Stimulated activated CD4-positive, alpha-beta T cell treated with anti-CD3 and anti-CD28 coated beads, Interleukin-4, amount 100 ng/mL, for 4 hours (primary cell): Measurements from ENCODE around the gene SHANK1.

ENCODE experiments used
- DNase-seq, 2 experiments: peaks; one replicate each; pipeline ENCODE4 v3.0.0-alpha.2; 2020

SHANK1 gene

DNA sequence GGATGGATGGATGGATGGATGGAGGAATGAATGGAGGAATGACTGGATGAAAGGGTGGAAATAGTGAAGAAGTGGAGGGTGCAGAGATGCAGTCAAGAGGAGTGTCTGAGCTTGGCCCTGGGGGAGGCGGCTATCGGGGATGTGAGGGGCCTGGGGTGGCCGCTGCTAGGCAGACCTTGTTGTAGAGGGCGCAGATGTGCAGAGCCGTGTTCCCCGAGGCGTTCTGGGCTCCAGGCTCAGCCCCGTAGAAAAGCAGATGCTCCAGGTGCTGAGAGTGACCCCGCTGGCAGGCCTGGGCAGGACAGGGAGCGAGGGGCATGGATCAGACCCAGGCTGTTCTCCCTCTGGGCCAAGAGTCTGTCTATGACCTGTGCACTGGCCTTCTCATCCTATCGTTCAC lies 8.4 kb downstream of the SHANK1 start:
- no peak for DNase-seq

DNA sequence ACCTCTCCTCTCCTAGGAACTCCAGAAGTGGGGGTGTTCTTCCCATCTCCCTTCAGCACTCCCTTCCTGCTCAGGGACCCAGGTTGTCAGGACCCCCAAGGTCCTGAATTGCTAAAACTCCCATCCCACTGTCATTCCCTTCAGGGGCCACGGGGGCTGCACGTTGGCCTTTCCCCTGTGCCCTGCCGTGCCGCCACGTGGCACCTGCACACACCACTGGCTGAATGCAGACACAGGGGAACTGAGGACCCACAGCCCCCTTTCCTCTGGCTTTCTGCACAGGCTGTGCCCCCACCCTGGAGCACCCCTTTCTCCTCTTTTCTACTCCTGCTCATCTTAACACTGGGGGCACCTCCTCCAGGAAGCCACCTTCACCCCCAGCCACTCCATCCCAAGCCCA lies 9.0 kb downstream of the SHANK1 start:
- no peak for DNase-seq

DNA sequence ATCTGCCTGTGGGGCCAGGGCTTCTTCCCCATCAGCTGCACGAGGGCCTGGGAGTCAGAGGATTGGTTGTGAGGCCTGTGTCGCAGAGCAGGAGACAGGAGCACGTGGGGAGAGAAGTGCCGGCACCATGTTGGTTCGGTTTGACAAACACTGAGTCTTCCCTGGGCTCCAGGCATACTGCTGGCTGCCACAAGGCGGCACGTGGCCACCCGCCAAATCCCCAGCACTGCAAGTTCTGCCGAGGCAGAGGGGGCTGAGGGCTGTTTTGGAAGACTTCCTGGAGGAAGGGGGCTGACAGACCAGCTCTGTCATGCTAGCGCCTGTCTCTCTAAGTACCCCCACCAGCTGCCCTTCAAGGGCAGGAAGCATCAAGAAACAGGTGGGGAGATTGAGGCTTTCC lies 9.5 kb downstream of the SHANK1 start:
- DNase-seq: no peak

DNA sequence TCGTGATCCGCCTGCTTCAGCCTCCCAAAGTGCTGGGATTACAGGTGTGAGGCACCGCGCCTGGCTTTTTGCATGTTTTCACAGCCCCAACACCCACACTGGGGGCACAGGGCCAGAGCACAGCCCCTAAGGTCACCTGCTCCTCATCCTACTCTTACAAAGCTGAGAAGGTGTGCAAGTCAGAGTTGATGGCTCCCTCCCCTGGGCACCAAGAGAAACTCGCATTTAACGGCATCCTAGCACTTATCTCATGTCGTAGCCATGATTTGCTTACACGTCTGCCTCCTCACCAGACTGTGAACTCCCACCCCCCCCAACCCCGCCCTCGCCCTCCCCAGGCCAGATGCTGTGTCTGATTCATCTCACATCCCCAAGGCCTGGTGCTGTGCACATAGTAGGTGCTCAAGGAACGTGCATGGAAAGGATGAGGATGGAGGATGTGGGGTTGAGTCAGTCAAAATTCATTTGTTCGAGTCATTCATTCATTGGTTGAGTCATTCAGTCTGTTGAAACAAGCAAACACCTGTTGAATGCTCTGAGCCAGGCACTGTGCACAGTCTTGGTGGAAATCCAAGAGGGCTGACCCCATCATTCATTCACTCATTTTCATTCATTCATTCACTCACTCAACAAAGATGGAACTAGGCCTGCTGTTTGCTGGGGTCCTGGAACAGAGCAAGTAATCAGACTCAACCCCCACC lies 11.3 kb downstream of the SHANK1 start:
- DNase-seq: no peak

DNA sequence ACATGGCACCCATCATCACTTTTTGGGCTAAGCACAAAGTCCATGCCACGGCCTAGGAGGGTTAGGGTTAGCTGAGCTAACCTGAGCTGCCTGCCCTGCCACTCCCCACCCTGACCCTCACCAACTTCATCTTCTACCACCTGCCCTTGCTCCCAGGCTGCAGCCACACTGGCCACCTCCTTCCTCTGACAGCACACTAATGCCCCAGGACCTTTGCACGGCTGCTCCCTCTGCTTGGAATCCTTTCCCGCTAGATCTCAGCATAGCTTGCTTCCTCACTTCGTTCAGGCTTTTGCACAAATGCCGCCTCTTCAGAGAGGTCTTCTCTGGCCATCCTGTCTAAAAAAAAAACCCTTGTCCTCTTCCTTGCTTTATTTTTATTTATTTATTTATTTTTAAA lies 13.2 kb downstream of the SHANK1 start:
- no peak for DNase-seq

DNA sequence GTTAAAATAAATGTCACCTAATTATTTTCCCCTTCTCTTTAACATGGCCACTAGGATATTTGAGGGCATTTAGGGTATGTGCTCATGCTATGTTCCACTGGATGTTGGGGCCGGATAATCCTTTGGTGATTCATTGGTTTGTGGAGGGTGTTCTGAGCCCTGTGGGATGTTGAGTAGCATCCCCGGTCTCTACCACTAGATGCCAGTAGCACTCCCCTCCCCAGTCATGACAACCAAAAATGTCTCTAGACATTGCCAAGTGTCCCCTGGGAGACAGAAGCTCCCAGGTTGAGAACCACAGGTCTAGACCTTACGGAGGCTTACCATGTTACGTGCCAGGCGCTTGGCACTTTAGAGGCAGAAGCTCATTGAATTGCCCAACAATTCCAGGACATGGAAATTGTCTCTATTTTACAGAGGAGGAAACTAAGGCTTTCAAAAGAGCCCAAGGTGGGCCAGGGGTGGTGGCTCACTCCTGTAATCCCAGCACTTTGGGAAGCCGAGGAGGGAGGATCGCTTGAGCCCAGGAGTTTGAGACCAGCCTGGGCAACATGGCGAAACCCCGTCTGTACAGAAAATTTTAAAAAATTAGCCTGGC lies 14.1 kb downstream of the SHANK1 start:
- peak in 1 of 2 experiments; percentile 23 for DNase-seq

DNA sequence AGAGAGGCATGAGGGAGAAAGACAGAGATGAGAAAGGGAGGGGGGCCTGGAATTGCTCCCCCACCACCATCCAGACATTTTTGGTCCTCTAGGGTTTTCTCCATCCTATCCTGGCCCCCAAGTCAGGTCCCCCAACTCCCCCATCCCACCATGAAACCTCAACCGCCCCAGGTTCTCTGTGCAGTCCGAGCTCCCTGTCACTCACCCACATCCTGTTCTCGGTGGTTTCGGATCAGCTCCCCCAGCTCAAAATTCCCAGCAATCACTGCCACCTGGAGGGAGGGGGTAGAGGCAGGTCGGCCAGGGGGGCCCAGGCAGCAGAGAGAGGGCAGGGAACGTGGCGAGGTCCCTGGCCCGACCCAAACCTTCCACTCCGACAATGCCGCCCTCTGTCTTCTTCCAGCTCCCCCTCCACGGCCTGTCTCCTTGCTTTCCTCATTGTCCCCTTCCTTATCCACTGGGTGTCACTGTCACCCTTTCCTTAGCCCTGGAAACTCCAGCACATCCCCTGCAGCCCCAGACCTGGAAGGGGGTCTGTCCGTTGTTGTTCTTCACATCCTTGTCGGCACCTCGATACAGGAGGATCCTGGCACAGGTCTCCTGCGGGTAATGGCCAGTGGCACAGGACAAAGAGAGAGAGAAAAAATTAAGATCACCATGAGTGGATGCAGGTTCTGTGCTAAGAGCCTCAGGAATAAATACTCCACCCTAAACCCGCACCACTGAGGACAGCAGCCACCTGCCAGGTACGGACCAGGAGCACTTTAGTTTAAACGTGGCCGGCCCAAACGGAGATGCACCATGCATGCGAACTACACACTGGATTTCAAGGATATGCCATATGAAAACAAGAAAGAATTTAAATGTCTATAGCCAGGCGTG lies 15.4 kb downstream of the SHANK1 start:
- DNase-seq: no peak

DNA sequence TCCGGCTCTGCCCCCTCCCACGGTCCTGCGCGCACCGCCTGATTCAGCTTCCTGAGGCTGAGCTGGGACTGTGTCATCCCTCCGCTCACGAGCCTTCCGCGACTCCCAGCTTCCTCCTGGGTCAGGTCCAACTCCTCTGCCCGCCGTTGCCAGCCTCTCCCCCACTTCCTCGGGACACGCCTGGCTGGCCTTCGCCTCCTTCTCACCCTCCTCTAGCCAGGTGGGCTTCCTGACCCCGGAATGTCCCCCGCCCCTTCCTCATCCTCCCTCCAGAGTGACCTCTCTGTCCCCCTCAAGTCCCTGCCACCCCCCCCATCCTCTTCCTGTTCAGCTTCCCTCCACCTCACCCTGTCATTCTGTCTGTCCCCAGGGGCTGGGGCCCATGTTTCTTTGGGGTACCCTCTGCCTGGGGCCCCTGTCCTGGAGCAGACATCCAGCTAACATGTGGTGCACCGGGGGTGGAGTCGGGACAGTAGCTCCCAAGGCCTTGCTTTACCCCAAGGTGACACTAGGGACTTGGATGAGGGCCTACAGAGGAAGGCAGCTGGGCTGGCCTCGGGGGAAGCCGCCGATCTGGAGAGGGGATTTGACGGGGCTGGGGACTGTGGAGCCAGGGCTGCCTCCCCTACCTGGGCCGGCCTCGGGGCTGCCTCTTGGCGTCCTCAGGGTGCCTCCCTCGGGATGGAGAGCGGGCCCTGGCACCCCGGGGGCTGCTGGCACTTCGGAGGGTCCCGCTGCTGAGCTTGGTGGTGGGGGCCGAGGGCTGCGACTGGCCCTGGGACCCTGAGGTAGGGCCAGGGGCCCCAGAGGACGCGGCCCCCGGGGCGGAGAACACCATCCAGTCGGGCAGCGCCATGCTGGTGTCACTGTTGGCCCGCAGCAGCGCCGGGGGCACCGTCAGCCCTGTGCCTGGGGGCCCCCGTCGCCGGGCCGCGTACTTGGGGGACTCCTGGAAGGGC lies 16.5 kb downstream of the SHANK1 start:
- no peak for DNase-seq

DNA sequence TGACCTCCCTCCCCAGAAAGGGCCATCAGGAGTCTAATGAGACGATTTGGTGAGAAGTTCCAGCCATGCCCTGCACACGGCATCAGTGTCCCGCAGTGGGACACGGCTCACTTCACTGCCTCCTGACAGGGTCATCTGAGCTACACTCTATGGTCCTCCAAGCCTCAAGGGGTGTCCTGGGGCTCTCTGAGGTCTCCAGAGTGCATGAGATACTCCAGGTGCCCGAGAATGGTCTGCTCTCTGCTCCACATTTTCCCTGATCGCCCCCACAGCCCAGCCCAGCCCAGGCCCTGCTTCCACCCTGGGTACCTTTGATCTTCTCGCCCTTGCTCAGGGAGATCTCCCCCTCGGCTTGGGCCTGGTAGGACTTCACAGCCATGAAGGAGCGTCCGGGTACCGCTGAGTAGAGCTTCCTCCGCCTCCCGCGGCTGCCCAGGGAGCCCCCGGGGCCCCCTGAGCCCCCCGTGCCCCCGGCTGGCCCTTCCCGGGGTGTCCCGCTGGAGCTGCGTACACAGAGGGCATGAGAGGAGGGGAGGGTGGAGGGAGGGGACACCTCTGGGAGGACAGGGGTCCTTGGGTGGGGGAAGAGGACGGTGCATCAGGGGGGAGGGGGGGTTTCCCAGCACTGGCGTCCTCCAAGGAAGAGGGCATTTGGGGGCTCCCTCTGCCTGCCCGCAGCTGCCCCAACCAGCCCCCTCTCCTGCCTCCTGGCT lies 17.3 kb downstream of the SHANK1 start:
- no peak for DNase-seq

DNA sequence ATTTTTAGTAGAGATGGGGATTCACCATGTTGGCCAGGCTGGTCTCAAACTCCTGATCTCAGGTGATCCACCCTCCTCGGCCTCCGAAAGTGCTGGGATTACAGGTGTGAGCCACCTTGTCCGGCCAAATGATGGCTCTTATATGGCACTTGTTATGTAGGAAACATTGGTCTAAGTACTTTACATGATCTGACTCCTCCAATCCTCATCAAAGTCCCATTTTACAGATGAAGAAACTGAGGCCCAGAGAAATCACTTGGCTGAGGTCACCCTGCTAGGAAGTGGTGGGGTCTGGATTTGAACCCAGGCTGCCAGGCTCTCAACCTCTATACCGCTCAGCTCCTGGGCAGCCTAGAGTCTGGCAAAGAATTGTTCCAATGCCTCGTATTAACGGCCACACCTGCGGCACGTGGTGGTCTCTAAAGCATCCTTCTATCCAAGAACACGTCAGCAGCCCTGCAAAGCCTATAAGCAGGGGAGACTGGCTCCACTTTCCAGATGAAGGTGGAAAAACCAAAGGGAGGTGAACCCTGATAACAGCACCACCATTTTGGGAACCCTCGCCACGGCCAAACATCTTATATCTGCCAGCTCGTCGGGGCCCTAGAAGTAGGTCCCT lies 18.1 kb downstream of the SHANK1 start:
- no peak for DNase-seq

DNA sequence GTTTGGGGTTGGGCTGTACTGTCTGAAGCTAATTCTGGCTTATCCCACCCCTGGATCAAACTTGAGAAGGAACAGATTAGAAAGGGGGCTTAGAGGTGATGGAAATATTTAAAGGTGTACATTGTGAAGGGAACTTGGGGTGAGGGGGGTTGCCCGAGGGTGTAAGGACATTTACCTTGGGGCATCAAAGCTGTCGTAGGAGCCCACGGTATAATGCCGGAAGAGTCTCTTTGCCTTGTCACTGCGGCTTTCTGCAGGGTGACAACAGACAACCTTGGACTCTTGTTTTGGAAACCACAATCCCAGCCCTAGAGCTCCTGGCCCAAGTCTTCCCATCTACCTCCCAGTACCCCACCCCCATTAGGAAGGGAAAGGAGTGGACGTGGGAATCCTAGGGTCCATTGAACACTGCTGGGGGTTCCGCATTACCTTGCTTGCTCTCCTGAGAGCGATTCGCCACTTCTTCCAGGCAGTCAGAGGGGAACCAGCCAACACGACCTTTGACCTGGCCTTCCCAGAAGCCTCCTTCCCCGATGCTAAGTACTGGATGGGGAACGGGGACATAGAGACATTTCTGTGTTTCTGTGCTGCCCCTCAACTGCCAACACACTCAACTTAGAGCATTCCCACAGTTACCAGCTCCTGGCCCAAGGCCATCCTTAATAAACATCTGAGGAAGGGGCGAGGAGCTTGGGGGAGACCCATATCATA lies 22.0 kb downstream of the SHANK1 start:
- DNase-seq: no peak

DNA sequence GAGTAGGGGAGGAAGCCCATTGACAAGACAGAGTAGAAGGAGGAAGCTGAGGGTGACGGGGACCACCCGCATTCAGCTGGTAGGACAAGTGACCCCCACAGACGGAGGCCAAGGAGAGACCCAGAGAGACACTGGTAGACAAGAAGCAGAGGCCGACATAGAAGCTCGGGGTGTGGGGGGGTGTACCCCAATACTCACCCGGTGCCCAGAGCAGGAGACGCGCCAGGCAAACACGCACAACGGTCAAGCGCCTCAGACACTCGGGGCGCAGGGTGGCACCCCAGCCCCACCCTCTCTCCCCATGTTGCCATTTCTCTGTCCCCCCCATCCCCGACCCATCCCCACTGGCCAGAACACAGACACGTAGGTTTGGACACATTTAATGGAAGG lies 23.5 kb downstream of the SHANK1 start:
- no peak for DNase-seq

DNA sequence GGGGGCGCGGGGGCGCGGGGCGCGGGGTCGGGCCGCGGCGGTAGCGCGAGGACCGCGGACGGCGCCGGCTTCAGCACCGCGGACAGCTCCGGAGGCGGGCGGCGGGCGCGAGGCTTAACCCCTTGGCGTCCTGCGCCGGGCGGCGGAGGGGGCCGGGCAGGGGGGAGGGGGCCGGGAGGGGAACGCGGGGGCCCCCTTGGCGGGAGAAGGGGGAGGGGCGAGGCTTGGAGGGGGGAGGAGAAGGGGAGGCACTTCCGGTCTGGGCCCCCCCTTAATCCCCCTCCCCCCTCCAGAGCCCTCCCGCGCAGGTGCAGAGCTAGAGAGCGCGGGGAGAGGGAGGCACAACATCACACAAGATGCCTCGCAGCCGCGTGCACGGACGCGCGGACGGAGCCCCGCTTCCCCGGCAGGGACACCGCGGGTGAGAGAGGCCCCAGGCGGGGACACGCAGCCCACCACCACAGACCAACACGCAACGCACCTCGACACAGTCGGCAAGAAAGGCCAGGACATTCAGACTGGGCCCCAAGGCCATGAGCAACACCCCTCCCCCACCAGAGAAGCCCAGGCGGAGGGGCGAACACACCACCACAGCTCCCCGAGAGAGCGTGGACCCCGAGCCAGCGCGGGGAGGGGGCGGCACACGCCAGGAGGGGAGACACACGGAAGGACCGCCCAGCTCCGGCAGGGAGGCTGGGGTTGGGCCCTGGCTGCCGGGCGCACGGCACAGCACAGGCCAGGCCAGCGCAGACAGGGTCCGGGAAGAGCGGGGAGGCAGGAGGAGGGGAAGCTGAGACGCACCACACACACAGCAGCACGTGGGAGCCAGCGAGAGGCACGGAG lies 24.1 kb downstream of the SHANK1 start:
- DNase-seq: peak in 1 of 2 experiments; percentile 28

DNA sequence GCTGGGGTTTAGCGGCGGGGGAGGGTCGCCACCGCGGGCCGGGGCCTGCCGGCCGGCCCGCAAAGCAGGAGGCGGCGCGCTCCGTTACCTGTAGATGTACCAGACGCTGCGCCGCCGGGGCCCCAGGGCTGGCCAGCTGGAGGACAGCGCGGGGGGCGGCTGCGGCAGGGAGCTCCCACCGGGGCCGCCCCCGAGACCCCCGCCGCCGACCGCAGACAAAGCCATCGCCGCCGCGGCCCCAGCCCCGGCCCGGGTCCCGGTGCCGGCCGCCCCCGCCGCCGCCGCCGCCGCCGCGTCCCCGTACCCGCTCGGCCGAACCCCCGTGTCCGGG lies 24.8 kb downstream of the SHANK1 start:
- no peak for DNase-seq

DNA sequence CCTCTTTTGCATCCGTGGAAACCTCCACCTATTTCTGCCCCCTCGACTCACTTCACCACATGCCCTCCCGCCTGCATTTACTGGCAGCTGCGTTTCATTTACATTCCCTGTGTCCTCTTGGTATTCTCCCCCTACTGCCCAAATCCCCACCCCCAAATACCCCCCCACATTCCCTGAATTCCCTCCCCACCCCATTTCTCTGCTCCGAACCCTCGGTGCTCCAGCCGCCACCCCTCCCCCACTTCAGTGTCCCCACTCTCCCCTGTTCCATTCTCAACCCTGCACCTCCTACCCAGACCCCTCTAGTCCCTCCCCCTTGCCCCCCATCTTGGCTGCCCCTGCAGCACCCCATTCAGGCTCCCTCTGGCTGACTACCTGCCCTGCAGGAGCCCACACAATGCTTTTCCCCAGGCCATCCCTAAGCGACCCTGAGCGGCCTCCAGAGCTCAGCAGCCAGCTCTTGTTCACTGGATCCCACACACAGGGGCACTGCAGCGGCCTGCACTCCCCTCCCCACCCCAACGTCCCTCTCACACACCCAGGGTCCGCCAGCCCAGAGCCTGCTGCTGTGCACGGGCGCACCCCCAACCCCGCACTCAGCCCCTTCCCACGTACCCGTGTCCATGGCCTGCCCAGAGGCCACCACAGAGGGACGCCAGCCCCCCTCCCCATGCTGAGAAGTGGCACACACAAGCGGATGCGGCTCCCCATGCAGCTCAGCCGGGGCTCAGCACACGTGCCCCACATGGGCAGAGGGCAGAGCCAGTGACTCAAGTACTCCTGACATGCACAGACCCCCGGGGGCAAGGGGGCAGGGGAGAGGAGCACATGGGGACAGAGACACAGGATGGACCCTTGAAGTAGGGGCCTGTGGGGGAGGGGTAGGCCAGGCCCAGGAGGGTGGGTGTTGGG lies 26.3 kb downstream of the SHANK1 start:
- DNase-seq: no peak

DNA sequence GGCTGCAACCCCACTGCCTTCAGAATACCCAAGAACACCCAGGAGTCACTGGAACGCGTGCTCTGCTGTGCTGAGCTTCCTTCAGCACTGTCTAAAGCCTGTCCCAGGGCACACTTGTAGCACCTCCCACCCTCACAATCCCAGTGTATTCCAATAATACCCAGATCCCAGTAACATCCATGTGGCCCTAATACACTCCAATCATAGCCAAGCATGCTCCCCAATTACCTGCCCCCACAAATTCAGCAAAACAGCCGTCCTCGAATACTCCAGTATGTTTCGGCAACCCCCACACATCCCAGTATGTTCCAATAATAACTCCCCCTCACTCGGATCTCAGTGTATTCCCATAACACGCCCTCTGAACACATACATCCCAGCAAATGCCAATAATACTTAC lies 29.2 kb downstream of the SHANK1 start:
- no peak for DNase-seq

DNA sequence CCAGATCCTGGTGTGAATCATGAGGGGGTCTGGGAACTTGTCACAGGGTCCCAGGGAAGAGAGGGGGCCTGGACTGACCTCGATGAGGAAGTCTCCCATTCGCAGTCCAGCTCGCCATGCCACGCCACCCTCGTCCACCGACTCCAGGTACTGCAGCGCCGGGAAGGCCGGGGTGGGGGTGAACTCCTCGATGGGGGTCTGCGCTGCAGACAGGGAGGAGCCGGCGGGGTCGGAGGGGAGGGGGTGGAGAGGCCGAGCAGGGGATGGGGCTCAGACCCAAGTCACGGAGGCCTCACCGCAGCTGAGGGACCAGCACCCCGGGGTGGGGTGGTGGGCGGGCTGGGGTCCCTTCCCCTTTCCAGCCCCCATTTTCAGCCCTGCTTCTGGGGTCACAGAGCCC lies 30.8 kb downstream of the SHANK1 start:
- DNase-seq: no peak

DNA sequence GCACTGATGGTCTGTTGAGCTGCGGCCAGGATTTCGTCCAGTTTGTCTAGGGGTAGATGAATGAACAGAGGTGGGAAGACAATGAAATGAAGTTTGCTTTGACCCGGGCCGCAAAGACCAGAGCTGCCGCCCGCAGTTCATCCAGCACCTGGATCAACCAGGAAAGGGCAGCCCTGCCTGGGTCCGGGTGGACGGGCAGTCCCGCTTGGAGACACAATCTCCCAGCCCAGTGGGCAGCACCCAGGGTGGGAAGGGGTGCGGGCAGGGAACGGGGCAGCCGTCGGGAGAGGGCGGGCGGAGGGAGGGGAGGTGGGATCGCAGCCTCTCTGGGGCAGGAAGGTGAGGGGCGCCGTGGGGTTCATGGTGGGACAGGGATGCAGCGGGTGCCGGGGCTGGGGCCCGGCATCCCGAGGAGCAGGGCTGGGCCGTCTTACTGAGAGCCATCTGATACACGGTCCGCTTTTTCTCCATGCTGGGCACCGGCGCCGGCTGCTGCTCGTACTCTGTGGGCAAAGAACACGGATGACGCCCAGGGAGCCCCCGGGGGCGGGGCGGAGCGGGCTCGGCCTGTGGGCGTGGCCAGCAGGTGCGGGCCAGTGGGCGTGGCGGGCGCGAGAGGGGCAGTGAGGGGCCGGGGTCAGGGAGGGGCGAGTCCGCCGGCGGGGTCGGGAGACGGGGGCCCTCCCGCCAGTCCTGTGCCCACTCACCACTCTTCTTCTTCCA lies 33.1 kb downstream of the SHANK1 start:
- no peak for DNase-seq
